Retinal pigment epithelial cell (primary cell): ENCODE data around the gene SDE2.

Experiments used
- DNase-seq: peaks from one replicate; pipeline ENCODE4 v3.0.0-alpha.2; 2010; ENCODE audit warnings: low read depth
- H3K4me3 ChIP-seq: 2 replicates; pipeline ENCODE4 v1.5.1; 2011; ENCODE audit warnings: mild to moderate bottlenecking, low read length, control low read depth, moderate library complexity
- TF ChIP-seq, protein P1 (sequence below): conservative IDR thresholded peaks from 2 replicates; pipeline ENCODE4 v1.5.1; 2011; ENCODE audit warnings: low read depth, low read length, control low read depth, inconsistent platforms

SDE2 gene

DNA sequence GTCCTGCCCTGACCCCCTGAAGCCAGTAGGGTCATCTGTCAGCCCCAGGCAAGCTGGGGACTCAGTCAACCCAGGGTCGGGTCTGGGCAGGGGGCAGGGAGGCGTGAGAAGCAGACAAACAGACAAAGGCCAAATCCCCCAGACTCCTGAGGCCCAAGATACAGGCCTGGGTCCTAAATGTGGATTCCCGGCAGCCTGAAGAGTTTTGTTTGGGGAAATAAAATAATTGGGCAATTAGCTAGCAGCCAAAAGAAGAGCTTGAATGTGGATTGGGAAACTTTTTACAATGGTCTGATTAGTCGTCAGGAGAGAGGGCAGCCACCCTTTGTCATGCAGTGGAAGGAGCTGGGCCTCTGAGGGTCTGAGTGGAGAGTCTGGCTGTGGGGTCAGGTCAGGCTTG is 53.6 kb downstream of the SDE2 start:
- TF ChIP-seq, protein P1, sequence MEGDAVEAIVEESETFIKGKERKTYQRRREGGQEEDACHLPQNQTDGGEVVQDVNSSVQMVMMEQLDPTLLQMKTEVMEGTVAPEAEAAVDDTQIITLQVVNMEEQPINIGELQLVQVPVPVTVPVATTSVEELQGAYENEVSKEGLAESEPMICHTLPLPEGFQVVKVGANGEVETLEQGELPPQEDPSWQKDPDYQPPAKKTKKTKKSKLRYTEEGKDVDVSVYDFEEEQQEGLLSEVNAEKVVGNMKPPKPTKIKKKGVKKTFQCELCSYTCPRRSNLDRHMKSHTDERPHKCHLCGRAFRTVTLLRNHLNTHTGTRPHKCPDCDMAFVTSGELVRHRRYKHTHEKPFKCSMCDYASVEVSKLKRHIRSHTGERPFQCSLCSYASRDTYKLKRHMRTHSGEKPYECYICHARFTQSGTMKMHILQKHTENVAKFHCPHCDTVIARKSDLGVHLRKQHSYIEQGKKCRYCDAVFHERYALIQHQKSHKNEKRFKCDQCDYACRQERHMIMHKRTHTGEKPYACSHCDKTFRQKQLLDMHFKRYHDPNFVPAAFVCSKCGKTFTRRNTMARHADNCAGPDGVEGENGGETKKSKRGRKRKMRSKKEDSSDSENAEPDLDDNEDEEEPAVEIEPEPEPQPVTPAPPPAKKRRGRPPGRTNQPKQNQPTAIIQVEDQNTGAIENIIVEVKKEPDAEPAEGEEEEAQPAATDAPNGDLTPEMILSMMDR, result no peak
- H3K4me3 ChIP-seq, result no peak overlapping the region
- no peak for DNase-seq

DNA sequence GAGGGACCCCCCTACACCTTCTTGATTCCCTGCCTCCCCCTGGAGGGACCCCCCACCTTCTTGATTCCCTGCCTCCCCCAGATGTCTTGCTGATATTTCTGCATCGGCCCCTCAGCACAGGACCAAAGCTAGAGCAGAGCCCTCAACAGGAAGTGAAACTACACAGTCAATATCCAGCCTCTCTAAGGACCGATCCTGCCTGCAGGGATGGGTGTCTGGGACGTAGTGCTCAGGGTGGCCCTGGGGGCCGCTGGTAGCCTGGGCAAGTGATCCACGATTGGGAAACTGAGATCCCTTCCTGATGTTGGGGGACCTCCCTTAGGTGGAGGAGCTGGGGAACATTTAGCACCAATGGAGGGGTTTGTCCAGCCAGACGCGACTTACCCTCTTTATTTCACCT is 54.2 kb downstream of the SDE2 start:
- TF ChIP-seq, protein P1, result no peak
- DNase-seq, result no peak
- H3K4me3 ChIP-seq, result no peak overlapping the region

DNA sequence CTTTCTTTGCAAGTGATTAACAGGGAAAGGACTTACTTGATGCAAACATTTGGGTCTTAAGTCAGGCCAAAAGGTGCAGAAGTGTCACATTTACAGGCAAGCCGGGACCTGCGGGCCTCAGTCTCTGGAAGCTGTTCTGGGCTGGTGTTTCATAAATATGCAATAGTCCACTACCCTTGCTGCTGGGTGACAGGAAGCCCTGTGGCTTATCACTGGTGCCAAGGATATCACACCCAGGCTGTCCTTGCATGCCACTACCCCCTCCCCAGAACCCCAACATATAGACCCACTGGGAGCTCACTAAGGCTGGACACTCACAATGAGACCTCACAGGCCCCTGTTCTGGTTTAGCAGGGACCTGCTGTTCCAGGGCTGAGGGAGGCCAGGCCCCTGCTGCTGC is 54.8 kb downstream of the SDE2 start:
- TF ChIP-seq, protein P1, result no peak
- no peak for DNase-seq

DNA sequence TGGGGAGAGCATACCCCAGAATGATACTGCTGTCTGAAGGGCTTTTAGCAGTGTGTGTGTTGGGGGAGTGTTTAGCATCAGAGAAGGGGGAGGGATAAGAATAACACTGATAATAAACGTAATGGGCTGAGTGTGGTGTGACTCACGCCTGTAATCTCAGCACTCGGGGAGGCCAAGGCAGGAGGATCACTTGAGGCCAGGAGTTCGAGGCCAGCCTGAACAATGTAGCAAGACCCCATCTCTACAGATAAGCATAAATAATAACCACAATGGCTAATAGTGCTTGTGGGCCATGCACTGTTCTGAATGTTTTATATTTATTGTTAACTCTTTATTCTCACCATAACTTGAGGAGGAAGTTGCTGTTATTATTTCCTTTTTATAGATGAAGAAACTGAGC is 55.6 kb downstream of the SDE2 start:
- no peak overlapping the region for H3K4me3 ChIP-seq
- TF ChIP-seq, protein P1, result no peak
- no peak for DNase-seq

More for the DNA sequence above, 54.8 kb downstream of the SDE2 start:
- H3K4me3 ChIP-seq, result no peak overlapping the region

DNA sequence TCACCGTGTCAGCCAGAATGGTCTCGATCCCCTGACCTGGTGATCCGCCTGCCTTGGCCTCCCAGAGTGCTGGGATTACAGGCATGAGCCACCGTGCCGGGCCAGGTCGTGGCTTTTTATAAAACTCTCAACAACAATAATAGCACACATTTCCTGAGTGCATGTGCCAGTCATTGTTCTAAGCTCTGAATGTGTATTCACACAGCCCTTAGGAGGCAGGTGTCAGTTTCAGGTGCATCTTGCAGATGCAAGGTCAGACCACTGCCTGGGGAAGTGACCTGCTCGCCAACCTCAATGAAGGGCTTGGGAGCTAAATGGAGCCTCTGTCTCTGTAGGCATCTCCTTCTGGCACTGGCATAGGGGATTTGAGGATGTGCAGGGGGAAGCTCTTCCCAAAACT is 56.6 kb downstream of the SDE2 start:
- no peak for DNase-seq
- TF ChIP-seq, protein P1, result no peak
- no peak overlapping the region for H3K4me3 ChIP-seq

DNA sequence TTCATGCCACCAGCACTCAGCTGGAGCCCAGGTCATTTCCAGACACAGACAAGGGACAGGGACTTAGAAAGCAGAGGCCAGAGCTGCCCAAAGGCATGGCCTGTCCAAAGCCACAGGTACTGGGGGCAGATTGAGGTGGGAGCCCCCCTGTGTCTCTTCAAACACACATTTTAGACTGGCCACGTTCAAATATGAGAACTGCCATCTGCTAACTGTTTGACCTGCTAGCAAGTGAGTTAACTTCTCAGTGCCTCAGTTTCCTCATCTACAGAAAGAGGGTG is 57.3 kb downstream of the SDE2 start:
- no peak overlapping the region for H3K4me3 ChIP-seq
- DNase-seq, result no peak
- TF ChIP-seq, protein P1, result no peak

DNA sequence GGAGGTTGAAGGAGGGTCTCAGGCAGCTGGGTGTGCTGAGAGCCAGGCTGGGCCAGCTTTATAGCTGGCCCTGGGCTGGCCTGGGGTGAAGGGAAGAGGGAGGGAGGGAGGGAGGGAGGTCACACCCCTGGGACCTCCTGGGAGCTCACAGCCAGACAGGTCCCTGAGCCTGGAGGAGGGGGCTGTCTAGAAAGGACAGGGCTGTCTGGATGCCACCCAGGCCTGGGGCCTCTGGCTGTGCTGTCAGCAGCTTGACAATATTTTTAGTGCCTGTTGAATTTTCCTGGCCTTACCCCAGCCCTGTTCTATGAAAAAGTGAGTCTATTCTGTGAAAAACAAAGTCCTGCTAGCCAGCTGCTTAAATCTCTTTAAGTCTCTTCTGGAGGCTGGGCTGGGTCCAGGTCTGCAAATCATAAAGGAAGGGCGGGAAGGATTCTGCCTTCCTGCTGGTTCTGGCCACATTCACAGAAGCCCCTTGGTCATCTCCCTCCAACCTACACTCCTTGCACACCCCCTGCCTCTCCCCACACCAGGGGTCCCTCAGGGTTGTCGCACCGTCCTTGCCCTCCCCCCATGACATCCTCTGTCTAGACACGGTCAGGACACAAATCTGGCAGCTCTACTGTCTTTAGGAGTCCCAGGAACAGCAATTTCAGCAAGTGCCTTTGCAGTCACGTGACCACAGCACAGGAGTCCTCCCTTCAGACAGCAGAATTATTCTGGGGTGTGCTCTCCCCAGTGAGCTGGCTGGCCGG is 57.8 kb downstream of the SDE2 start, which contains the start of gene LEFTY2:
TSS of gene LEFTY2 (minus strand) at position 34 of the 755 bp plus-strand sequence. CDS start 80 bp downstream, outside the sequence.
- TF ChIP-seq, protein P1, result no peak
- no peak for DNase-seq

More for the DNA sequence above, 57.8 kb downstream of the SDE2 start, which contains the start of gene LEFTY2:
- H3K4me3 ChIP-seq, result no peak within 1 kb of the TSS
